ENCODE measurements around the gene EIF4E2. TPM values are rescaled to one million over a fixed set of nuclear protein-coding genes. Genes with fewer than 3 reads are reported as not detected.

EIF4E2 gene
- total and polyA plus RNA-seq, 2 of the 4 experiments (the other 2 are of a cell fraction) = 52.1 to 105 TPM

- BruUV-seq (replicated peaks) = no TSS peak
- Histone ChIP-seq H4K5ac (ENCODE audit: low read depth, low read length) (no peak overlapping the region), H3K4me3 (ENCODE audit: insufficient read depth, low read depth, low read length) (no peak overlapping the region), H2AK5ac (ENCODE audit: low read depth, low read length) (no peak overlapping the region), H2BK5ac (ENCODE audit: low read depth, low read length, poor library complexity, severe bottlenecking) (no peak overlapping the region), H2AFZ (replicated peaks; ENCODE audit: low read length, poor library complexity) (no peak overlapping the region), H3K9me1 (ENCODE audit: insufficient read depth, low read length) (no peaks in the 10 kb centered on the region), H3K36me3 (ENCODE audit: control insufficient read depth, insufficient read depth, low read length) (no peaks in the 10 kb centered on the region), H3K18ac (ENCODE audit: low read depth, low read length) (no peak overlapping the region), H3K23ac (ENCODE audit: low read depth, low read length) (no peak overlapping the region), H3K4ac (ENCODE audit: low read depth, low read length) (no peak overlapping the region), H4K20me1 (ENCODE audit: insufficient read depth, low read length) (no peaks in the 10 kb centered on the region), H3K27me3 (ENCODE audit: control insufficient read depth, insufficient read depth, low read length) (peaks cover 39% of the 10 kb centered on the region), H3K14ac (replicated peaks; ENCODE audit: low read depth, low read length) (no peak overlapping the region), H3K9ac (ENCODE audit: low read depth, low read length) (no peak overlapping the region), H2BK120ac (ENCODE audit: low read depth, low read length) (no peak overlapping the region), H3K27ac (ENCODE audit: insufficient read depth, low read length) (no peak overlapping the region), H2AK9ac (replicated peaks; ENCODE audit: low read depth, low read length, poor library complexity) (no peak overlapping the region), H3K4me2 (ENCODE audit: low read depth, low read length) (no peak overlapping the region), H3K56ac (ENCODE audit: extremely low read depth, insufficient read depth, low read length) (no peak overlapping the region), H3K9me3 (ENCODE audit: control insufficient read depth, insufficient read depth, low read length) (no peaks in the 10 kb centered on the region), H2BK15ac (ENCODE audit: low read depth, low read length) (no peak overlapping the region), H4K8ac (ENCODE audit: low read depth in 2 of 2, low read length in 2 of 2) (no peak overlapping the region), H4K91ac (ENCODE audit: insufficient read depth, low read depth, low read length) (no peak overlapping the region), H3K79me1 (ENCODE audit: low read depth in 1 of 2, low read length in 2 of 2) (no peaks in the 10 kb centered on the region), H2BK20ac (ENCODE audit: low read depth, low read length) (no peak overlapping the region), H3K4me1 (ENCODE audit: control insufficient read depth, insufficient read depth, low read length) (no peaks in the 10 kb centered on the region)
- in situ Hi-C loops (cut with MboI; ENCODE audit: low sequenced_read_pairs) (no loop called here), dilution Hi-C loops (cut with HindIII; ENCODE audit: low sequenced_read_pairs, unreplicated experiment) (no loop called here), intact Hi-C loops (cut with micrococcal nuclease) (no loop called here)
- DNase-seq (no peak), ATAC-seq (ENCODE audit: low read depth) (no peak)
- TF ChIP-seq CHD1 (IDR thresholded peaks at IDR 0.05; ENCODE audit: low read depth, low read length) (no peak), RCOR1 (IDR thresholded peaks at IDR 0.05; ENCODE audit: insufficient replicate concordance, low read length) (no peak), FOS (IDR thresholded peaks at IDR 0.05; ENCODE audit: low read depth, low read length) (no peak), USF2 (IDR thresholded peaks at IDR 0.05; ENCODE audit: low read depth, low read length) (no peak), CEBPB (IDR thresholded peaks at IDR 0.05; ENCODE audit: low read depth, low read length) (no peak), ELK1 (IDR thresholded peaks at IDR 0.05; ENCODE audit: borderline replicate concordance, low read depth, low read length) (no peak), CTCF (conservative IDR thresholded peaks at IDR 0.05; ENCODE audit: low read depth, low read length) (no peak), NFE2L2 (IDR thresholded peaks at IDR 0.05; ENCODE audit: low read depth, low read length) (no peak), BHLHE40 (IDR thresholded peaks at IDR 0.05; ENCODE audit: low read depth, low read length) (no peak), RFX5 (IDR thresholded peaks at IDR 0.05; ENCODE audit: low read depth, low read length) (no peak), MAFK (IDR thresholded peaks at IDR 0.05; ENCODE audit: low read depth, low read length) (no peak), MXI1 (IDR thresholded peaks at IDR 0.05; ENCODE audit: borderline replicate concordance, low read depth, low read length) (no peak), SMC3 (IDR thresholded peaks at IDR 0.05; ENCODE audit: low read depth, low read length) (no peak), RAD21 (IDR thresholded peaks at IDR 0.05; ENCODE audit: low read length) (no peak), MAZ (IDR thresholded peaks at IDR 0.05; ENCODE audit: borderline replicate concordance, low read depth, low read length) (no peak), POLR2A (IDR thresholded peaks at IDR 0.05; ENCODE audit: low read depth, low read length) (no peak)
- WGBS, 2 experiments (ENCODE audit: extremely low coverage in 2 of 2, insufficient read length in 1 of 2) = 20% methylated on average over 1 of the region's 5 CpGs; no CpG with 5 or more reads in 1 of the 2 experiments
- ChIA-PET POLR2A (ENCODE audit: unreplicated experiment) (no interaction called here), CTCF (no interaction called here)
These were observed 37.1 kb upstream of the EIF4E2 start for GRCh38 chr2:232513353-232513752.

Data from IMR-90 (cell line).